Psoas muscle (tissue), 8 donors: ENCODE measurements around the gene DYNC1I2. TPM values are rescaled to one million over a fixed set of nuclear protein-coding genes. Genes with fewer than 3 reads are reported as not detected.
A peak's percentile ranks its signal among the peaks of the same experiment; 100 is the strongest.

Experiments used
- ATAC-seq, 4 donors: fragments of 200-7000 bp; cut with Tn5 transposase; one replicate each; pipeline ENCODE4 v1.9.1; 2020; ENCODE audit warnings: moderate library complexity in 3 of 4, mild to moderate bottlenecking in 2 of 4
- DNase-seq, 2 donors: peaks; one replicate each; pipeline ENCODE4 v3.0.0-alpha.2; 2020
- H3K27ac ChIP-seq: fragments of 200-600 bp; one replicate; pipeline ENCODE4 v1.8.0; 2022
- H3K27me3 ChIP-seq, 3 donors: fragments of 200-600 bp in 1 of 3; one replicate each; pipeline versions ENCODE4 v1.6.1 to v1.8.0; 2013 to 2022; ENCODE audit warnings: low read length in 2 of 3, mild to moderate bottlenecking in 2 of 3, moderate library complexity in 1 of 3; ENCODE audit not compliant: insufficient read depth in 3 of 3
- H3K36me3 ChIP-seq, 2 donors: fragments of 200-600 bp in 1 of 2; one replicate each; pipeline versions ENCODE4 v1.6.1 to v1.8.0; 2013 to 2022; ENCODE audit warnings: low read depth in 1 of 2, mild to moderate bottlenecking in 1 of 2, moderate library complexity in 1 of 2; ENCODE audit not compliant: insufficient read depth in 1 of 2
- H3K4me1 ChIP-seq: fragments of 200-600 bp; one replicate; pipeline ENCODE4 v1.8.0; 2022
- H3K4me3 ChIP-seq: fragments of 200-600 bp; one replicate; pipeline ENCODE4 v1.8.0; 2022; ENCODE audit warnings: mild to moderate bottlenecking
- H3K9me3 ChIP-seq: fragments of 200-600 bp; one replicate; pipeline ENCODE4 v1.8.0; 2022
- WGBS, 3 donors: extraction: QIAGEN DNeasy Blood & Tissue Kit; methylation state at CpG; one replicate each; pipeline versions ENCODE4 v1.1.6 to v1.1.7; 2013; 5-methylcytosine and 5-hydroxymethylcytosine counted together
- intact Hi-C, 2 donors: fragments of 100-400 bp; cut with DNase I; formaldehyde crosslinking; loops; one replicate each; pipeline versions ENCODE4 v1.11.0 to v1.14.2; 2022
- long read RNA-seq, 2 donors: library from polyadenylated mRNA; unstranded; transcript quantifications; one replicate each; pipeline ENCODE4 v2.0.0, GENCODE V29; 2021
- polyA plus RNA-seq, 3 donors: library from polyadenylated mRNA; stranded (reverse); fragments of 200-250 nt; gene quantifications; one replicate each; pipeline ENCODE4 v1.2.3, GENCODE V29; 2013
- total RNA-seq, 4 donors: library from RNA; stranded (reverse); fragmentation: NEBNext Ultra II Directional in 2 of 4; extraction: Animal tissue kit (Norgen Biotek cat#: 25700) in 2 of 4; gene quantifications; one replicate each; pipeline versions ENCODE4 v1.2.1 to v1.2.4, GENCODE V29; 2021 to 2023
- TF ChIP-seq, protein P1 (sequence below): fragments of 200-600 bp; IDR thresholded peaks from one replicate; pipeline ENCODE4 v1.8.0; 2022; ENCODE audit warnings: antibody characterized with exemption
- donor health status: healthy with polysubstance abuse.
- donor health status: DM: no; HTN: no; CAD: no; lungs with moderate emphysema.
- donor health status: Bipolar disorder and iron deficiency.
- donor health status: healthy.
- donor health status: DM: yes; HTN: yes; CAD: no.
- donor health status: DM: no; HTN: no; CAD: no.
- donor health status: DM: no; HTN: no; CAD: no.
- donor health status: DM: yes; HTN: yes; CAD: no.

DYNC1I2 gene
- total RNA-seq (10 to 100 TPM; 44.8 to 51.4 (median 48.5) TPM), polyA plus RNA-seq (10 to 100 TPM; 43.5 to 72.9 (median 59.0) TPM)
- long read RNA-seq, donor 1, transcript DYNC1I2-203 (16 exons, 2,572 nt), result major isoform, 16 of 30 reads
- long read RNA-seq, donor 1, partial matches to known transcripts, result 10 of 30 reads
- long read RNA-seq, donor 1, other reads (novel, unspliced or antisense), result 1 of 30 reads
- long read RNA-seq, donor 2, transcript DYNC1I2-203 (16 exons, 2,572 nt), result major isoform, 31 of 78 reads
- long read RNA-seq, donor 2, transcript DYNC1I2-201 (16 exons, 2,589 nt), result minor isoform, 17 of 78 reads
- long read RNA-seq, donor 2, partial matches to known transcripts, result 19 of 78 reads
- long read RNA-seq, donor 2, other reads (novel, unspliced or antisense), result 7 of 78 reads

DNA sequence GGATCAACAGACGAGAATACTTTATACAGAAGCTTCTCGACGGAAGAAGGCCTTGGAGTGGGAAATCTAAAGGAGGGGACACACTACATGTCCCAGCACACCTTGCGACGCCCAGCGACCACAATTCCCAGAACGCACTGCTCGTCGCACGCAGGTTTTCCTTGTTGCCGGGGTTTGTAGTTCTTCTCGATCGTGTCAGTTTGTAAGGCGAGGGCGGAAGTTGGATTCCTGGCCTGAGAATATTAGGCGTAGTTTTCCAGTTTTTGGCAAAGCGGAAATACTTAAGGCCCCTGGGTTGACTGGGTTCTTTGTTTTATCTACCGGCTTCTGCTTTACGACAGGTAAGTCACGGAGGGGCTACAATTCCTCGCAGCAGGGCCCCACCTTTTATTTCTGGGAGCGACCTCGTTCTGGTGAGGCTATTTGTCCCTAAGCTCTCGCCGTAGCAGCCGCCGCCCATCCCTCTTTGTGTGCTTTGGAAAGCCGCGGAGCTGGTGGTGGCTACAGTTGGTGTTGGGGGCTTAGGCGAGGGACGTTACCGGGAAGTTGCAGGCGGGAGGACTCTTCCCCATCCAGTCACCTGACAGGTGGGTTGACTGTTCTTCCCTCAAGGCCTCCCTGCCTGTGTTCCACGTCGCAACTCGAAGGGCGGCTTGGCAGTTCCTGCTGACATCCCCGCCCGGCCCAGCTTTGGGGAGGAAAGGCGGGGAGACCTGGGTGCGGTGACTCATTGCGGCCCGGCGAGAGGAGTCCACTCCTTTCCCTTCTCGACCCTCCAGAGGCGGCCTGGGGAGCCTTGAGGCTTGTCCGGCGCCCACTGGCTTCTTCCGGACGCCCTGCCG is at the start of gene DYNC1I2:
TSS of gene DYNC1I2 (plus strand) at position 183 of the 842 bp plus-strand sequence. CDS start 2,687 bp downstream, outside the sequence.
- Histone ChIP-seq H3K27me3 (no peaks in the 10 kb centered on the region), H3K4me1 (peaks cover 10% of the 10 kb centered on the region), H3K27ac (peak within 1 kb of the TSS; percentile 86), H3K36me3 (peaks cover 0 to 26% of the 10 kb centered on the region in 2 donors), H3K4me3 (peak within 1 kb of the TSS; percentile 78), H3K9me3 (no peaks in the 10 kb centered on the region)
- WGBS, 3 donors, result 0 to 1% (median 0%) methylated on average over 45 to 51 of the region's 51 CpGs
- intact Hi-C loops, result no loop called here
- DNase-seq, result peak; percentile 92
- peak; percentile 96 to 99 (median 98) for ATAC-seq
- TF ChIP-seq, protein P1, sequence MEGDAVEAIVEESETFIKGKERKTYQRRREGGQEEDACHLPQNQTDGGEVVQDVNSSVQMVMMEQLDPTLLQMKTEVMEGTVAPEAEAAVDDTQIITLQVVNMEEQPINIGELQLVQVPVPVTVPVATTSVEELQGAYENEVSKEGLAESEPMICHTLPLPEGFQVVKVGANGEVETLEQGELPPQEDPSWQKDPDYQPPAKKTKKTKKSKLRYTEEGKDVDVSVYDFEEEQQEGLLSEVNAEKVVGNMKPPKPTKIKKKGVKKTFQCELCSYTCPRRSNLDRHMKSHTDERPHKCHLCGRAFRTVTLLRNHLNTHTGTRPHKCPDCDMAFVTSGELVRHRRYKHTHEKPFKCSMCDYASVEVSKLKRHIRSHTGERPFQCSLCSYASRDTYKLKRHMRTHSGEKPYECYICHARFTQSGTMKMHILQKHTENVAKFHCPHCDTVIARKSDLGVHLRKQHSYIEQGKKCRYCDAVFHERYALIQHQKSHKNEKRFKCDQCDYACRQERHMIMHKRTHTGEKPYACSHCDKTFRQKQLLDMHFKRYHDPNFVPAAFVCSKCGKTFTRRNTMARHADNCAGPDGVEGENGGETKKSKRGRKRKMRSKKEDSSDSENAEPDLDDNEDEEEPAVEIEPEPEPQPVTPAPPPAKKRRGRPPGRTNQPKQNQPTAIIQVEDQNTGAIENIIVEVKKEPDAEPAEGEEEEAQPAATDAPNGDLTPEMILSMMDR, result no peak

DNA sequence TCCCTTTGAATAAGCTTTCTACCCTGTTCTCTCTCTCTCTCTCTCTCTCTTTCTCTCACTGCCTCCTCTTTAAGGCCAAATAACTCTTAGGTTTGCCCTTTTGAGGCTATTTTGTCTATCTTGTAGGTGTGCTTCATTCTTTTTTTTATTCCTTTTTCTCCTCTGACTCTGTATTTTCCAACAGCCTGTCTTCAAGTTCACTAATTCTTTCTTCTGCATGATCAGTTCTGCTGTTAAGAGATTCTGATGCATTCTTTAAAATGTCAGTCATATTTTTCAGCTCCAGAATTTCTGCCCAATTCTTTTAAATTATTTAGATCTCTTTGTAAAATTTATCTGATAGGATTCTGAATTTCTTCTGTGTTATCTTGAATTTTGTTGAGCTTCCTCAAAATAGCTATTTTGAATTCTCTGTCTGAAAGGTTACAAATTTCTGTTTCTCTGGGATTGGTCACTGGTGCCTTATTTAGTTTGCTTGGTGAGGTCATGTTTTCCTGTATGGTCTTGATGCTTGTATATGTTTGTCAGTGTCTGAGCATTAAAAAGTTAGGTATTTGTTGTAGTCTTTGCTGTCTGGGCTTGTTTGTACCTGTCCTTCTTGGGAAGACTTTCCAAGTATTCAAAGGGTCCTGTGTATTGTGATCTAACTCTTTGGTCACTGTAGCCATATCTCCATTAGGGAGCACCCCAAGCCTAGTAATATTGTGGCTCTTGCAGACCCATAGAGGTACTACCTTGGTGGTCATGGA is 35.4 kb upstream of the DYNC1I2 start:
- TF ChIP-seq, protein P1, result no peak
- H3K27me3 ChIP-seq, result no peaks in the 10 kb centered on the region
- DNase-seq (no peak), ATAC-seq (no peak)
- H3K4me1 ChIP-seq, result no peaks in the 10 kb centered on the region
- no peak overlapping the region for H3K4me3 ChIP-seq
- intact Hi-C loops, result no loop called here
- no peaks in the 10 kb centered on the region for H3K9me3 ChIP-seq
- no peaks in the 10 kb centered on the region for H3K36me3 ChIP-seq
- H3K27ac ChIP-seq, result no peak overlapping the region

DNA sequence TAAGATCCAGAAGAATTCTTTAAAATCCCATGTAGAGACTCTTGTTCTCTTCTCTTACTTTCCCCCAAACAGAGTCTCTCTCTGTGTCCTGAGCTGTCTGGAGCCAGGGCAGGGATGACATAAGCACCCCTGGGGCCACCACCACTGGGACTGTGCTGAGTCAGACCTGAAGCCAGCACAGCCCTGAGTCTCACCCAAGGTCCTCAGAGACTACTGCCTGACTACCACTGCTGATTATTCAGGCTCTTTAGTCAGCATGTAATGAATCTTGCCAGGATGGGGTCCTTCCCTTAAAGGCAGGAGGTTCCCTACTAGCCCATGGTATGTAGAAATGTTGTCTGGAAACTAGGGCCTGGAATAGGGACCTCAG is 34.9 kb upstream of the DYNC1I2 start:
- no peak for ATAC-seq
- Histone ChIP-seq H3K4me1 (no peaks in the 10 kb centered on the region), H3K36me3 (no peaks in the 10 kb centered on the region), H3K27ac (no peak overlapping the region), H3K4me3 (no peak overlapping the region), H3K27me3 (no peaks in the 10 kb centered on the region), H3K9me3 (no peaks in the 10 kb centered on the region)
- no peak for DNase-seq
- TF ChIP-seq, protein P1, result no peak
- intact Hi-C loops, result no loop called here

DNA sequence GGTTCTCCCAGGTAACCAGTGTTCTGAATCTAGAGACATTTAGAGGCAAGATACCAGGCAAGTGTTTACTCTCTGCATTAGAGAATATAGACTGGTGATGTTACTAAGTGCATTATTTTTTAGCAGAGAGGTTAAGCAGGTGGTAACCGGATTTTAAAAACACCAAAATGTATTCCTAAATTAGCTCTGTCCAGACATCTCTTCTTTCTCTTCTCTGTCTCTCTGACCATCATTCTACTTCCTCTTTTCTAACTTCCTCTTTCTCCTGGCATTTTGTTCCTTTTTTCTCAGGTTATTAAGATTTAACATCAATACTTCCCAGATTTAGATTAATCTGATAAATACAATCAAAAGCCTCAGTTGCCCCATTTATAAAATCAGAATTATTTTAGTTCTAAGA is 31.7 kb upstream of the DYNC1I2 start:
- TF ChIP-seq, protein P1, result no peak
- H3K27ac ChIP-seq, result no peak overlapping the region
- H3K4me1 ChIP-seq, result no peaks in the 10 kb centered on the region
- H3K9me3 ChIP-seq, result no peaks in the 10 kb centered on the region
- no peak overlapping the region for H3K4me3 ChIP-seq
- H3K27me3 ChIP-seq, result peaks cover 0 to 7% (median 0%) of the 10 kb centered on the region in 3 donors
- no peak for DNase-seq
- ATAC-seq, result no peak
- WGBS, 3 donors, result 68 to 92% (median 74%) methylated on average over 1 of the region's 1 CpG
- no peaks in the 10 kb centered on the region for H3K36me3 ChIP-seq
- intact Hi-C loops, result no loop called here
